HG02943 (cell line): ENCODE measurements around the gene RDX.
"Not testable (repeated sequence)": the region's sequence is repeated elsewhere in the genome, so short reads cannot be mapped to it uniquely, and the experiment has no call there.

Experiments
- ATAC-seq: cut with Tn5 transposase; IDR thresholded peaks from one replicate; pipeline ENCODE4 v1.9.1; 2021; ENCODE audit warnings: mild to moderate bottlenecking, low read depth, moderate library complexity; ENCODE audit not compliant: unreplicated experiment

Gene RDX

GRCh38 chr11:110280595-110280994, 15.8 kb downstream of the RDX start:
- ATAC-seq = not testable (repeated sequence)

DNA sequence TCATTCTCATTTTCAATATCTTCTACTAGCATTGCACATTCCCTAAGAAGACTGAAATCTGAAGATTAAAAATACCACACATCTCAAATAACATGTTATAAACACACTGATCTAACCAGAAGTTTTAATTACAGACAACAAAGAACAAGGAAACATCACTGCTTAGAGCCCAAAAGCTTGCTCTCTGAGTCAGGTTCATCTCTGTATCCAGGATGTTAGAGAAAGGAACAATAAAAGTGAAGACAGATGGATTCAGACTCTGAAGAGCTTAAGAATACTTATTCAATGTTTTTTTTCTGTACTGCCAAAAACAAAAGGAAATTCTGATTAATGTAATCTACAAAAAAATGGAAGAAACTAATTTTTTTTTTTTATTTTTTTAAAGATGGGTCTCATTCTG, 16.5 kb downstream of the RDX start:
- no peak for ATAC-seq

DNA sequence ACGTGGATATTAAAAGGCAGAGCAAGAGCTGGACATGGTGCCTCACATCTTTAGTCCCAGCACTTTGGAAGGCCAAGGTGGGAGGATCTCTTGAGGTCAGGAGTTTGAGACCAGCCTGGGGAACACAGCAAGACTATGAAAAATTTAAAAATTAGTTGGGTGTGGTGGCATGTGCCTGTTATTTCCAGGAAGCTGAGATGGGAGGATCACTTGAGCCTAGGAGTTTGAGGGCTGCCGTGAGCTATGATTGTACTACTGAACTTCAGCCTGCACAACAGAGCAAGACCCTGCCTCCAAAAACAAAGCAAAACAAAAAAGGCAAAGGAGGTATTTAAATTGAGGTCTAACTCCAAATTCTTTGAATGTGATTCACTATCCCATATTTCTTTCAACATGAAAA, 23.5 kb downstream of the RDX start:
- ATAC-seq = no peak

DNA sequence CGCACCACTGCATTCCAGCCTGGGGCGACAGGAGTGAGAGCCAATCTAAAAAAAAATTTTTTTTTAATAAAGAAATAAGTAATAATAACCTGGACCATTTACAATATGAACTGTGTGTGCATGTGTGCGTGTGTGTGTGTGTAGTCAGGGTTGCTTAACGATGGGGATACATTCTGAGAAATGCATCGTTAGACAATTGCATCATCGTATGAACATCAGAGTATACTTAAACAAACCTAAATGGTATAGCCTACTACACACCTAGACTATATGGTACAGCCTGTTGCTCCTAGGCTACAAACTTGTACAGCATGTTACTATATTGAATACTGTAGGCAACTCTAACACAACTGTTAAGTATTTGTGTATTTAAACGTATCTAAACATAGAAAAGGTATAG, 26.4 kb downstream of the RDX start:
- no peak for ATAC-seq

DNA sequence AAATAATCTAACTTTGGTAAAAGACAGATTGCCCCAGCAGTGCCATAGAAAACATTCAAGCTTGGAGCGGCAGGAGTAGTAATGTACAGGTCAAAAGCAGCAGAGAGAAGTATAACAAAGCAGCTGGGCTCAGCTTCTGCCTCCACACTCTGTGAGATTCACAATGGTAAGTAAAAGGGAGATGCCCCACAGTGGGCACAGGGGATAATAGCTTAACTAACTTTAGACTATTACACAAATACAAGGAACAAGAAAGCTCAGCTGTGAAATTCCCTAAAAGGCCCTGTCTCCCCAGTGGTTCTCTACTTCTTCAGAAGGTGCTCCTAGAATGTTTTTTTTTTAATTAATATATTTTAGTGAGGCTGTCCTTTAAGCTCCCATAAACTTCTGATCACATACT, 28.0 kb downstream of the RDX start:
- no peak for ATAC-seq

DNA sequence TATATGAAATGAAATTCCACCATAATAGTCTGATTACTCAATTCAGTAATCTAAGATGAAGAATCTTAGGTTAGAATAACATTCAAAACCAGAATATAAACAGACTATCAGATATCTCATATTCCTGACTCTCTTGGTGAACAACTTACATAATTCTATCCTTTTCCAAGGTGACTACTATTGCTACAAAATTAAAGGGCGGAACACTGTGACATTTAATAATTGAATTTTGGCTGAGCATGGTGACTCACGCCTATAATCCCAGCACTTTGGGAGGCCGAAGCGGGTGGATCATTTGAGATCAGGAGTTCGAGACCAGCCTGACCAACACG, 34.4 kb downstream of the RDX start:
- no peak for ATAC-seq

GRCh38 chr11:110261195-110262071, 35.0 kb downstream of the RDX start:
- no peak for ATAC-seq

DNA sequence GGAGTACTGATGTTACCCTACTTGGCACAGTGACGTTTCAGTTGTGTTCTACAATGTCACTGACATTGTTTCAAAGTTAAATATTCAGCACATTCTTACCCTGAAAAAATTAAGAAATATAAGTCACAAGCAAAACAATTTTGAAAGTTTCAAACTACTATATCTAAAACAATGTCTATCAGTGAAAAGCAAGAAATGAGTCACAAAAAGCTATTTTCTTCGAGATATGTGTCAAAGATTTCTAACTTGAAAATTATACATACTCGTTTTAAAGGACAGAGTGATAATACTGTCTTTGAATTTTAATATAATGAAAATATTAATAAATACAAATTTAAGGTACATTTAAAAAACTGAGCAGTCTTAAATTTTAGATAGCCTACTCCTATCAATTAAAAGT, 42.9 kb downstream of the RDX start:
- ATAC-seq = no peak

DNA sequence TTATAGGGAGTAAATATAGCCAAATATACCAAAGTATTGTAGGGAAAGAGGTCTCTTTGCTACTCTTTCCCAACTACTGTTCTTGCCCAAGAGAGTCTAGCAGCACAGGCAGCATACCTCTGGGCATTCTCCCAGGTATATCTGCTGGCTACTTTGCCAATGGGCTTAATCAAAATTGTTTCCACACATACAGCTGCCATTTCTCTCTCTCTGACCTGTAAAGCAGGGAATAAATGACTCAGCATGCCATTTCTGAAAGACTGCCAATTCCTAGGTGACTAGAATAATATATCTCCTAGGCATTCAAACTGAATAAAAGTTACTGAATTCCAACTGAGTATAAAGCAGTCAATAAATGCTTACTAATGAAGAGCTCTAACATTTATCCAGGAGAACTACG, 44.6 kb downstream of the RDX start:
- no peak for ATAC-seq

- ATAC-seq = no peak
These were observed 46.2 kb downstream of the RDX start for GRCh38 chr11:110250168-110250567.

- ATAC-seq = no peak
These were observed 46.6 kb downstream of the RDX start for GRCh38 chr11:110249766-110250165.

DNA sequence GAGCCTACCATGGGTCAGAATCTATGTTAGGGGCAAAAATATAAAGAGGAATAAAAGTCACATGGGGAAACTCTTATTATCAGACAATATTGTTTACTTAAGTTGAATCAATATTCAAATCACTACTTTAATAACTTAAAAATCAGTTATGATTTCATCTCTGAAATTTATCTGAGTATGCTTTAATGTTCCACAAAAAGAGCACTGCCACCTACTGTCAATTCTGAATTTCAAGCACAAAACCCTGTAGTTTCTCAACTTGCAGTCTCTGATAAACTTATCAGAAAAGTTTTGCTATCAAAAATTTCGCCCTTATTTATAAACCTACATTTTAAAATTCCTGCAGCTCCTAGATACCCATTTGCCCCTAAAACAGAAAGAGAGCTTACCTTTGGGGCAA, 47.3 kb downstream of the RDX start:
- ATAC-seq = no peak

DNA sequence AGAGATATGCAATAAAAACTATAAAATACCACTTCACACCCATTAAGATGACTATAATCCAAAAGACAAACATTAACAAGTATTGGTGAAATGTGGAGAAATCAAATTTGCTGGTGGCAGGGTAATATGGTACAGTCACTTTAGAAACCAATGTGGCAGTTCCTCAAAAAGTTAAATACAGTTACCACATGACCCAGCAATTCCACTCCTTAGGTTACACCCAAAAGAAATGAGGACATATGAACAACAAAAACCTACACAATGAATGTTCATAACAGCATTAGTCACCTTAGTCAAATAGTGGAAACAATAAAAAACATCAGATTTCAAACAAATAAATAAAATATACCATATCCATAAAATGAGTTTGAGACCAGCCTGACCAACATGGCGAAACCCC, 52.6 kb downstream of the RDX start:
- ATAC-seq = no peak

DNA sequence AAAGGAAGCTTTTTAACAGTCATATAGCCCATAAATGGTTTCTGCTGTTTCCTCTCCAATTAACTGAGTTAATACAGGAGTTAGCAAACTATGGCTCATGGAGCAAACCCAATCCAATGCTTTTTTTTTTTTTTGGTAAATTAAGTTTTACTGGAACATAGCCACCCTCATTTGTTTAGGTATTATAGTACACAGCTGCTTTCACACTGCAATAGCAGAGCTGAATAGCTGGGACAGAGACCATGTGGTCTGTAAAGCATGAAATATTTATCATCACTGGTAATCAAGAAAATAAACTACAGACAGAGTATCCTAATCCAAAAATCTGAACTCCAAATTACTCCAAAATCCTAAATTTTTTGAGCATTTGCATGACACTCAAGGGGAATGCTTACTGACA, 53.7 kb downstream of the RDX start:
- no peak for ATAC-seq

GRCh38 chr11:110242188-110242587, 54.2 kb downstream of the RDX start:
- ATAC-seq = no peak

GRCh38 chr11:110235966-110236365, 60.4 kb downstream of the RDX start:
- no peak for ATAC-seq

- no peak for ATAC-seq
These were observed 66.0 kb downstream of the RDX start for GRCh38 chr11:110230377-110230776.

GRCh38 chr11:110219006-110219785, 77.2 kb downstream of the RDX start:
- no peak for ATAC-seq

DNA sequence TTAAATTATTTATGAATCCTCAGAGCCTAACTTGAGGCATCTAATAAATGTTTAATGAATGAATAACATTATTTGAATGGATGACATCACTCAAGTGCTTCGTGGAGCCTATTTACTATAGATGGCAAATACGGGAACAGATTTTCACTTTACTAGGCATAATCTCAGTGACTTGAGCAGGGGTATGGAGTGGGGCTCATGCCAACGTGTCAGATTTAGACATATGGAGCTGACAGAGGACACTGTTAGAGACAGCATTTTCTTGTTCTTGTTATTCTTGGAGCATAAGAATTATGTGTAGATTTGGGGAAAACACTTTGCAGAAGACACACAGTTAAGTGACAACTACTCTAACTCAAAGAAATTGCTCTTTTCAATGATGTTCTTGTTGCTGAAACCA, 78.5 kb downstream of the RDX start:
- ATAC-seq = no peak

DNA sequence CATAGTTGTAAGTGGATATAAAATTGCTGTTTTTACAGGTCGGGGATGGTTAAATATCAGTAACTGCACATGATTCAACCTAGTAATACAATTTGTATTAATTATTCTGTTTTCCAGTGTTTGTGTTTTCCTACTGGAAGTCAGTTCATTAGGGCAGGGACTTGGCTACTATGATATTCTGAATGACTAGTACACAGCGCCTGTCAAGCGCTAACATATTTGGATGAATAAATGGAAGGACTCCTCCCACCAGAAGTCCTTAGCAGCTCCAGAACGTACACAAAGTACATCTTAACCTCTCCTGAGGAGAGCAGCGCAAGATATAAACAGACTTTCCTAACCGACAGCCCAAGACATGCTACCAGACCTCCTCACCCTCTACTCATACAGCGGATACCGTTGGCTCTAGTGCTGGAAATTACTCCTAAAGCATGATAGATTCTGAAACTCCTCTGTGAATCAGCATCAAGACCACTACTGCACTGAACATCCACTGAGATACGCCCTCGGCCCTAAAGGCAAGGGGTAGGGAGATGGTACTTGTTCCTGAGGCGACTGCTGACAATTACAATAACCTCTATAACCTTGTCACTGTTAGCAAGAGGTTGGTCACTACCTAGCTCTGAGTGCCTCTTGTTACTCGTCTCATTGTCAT, 79.1 kb downstream of the RDX start:
- ATAC-seq = no peak

- ATAC-seq = not testable (repeated sequence)
These were observed 87.1 kb downstream of the RDX start for GRCh38 chr11:110209313-110209694.
